HepG2 (cell line): ENCODE data around the gene KLHL36. TPM values are rescaled to one million over a fixed set of nuclear protein-coding genes. Genes with fewer than 3 reads are reported as not detected.
A peak's percentile ranks its signal among the peaks of the same experiment; 100 is the strongest.

Experiments used
- GATAD1 ChIP-seq: IDR thresholded peaks from 2 replicates; pipeline ENCODE4 v1.6.1; 2016; ENCODE audit warnings: missing genetic modification reagents, missing compliant biosample characterization
- MBNL3 ChIP-seq: fragments of 250-450 bp; sonication (Bioruptor Pico); conservative IDR thresholded peaks from 2 replicates; pipeline ENCODE4 v1.8.0; 2022; ENCODE audit warnings: mild to moderate bottlenecking, inconsistent platforms
- SAFB2 ChIP-seq: sonication (generic); formaldehyde crosslinking; IDR thresholded peaks from 2 replicates; pipeline ENCODE4 v1.5.1; 2020; ENCODE audit warnings: missing genetic modification reagents, low read depth, mild to moderate bottlenecking, borderline replicate concordance
- SMC3 ChIP-seq: IDR thresholded peaks from 2 replicates; pipeline ENCODE4 v1.6.1; 2011; ENCODE audit warnings: low read length, improper control_type of control experiment
- SPEN ChIP-seq: sonication (generic); formaldehyde crosslinking; IDR thresholded peaks from 2 replicates; pipeline ENCODE4 v1.5.1; 2020; ENCODE audit warnings: low read depth, mild to moderate bottlenecking, missing genetic modification reagents
- TBX2 ChIP-seq: sonication (generic); formaldehyde crosslinking; IDR thresholded peaks from 2 replicates; pipeline ENCODE4 v1.5.0; 2020; ENCODE audit warnings: missing genetic modification reagents, mild to moderate bottlenecking, borderline replicate concordance
- TRAFD1 ChIP-seq: sonication (generic); formaldehyde crosslinking; IDR thresholded peaks from 2 replicates; pipeline ENCODE4 v1.5.1; 2020; ENCODE audit warnings: missing genetic modification reagents, mild to moderate bottlenecking, borderline replicate concordance
- U2AF1 ChIP-seq: fragments of 200-400 bp; formaldehyde crosslinking; optimal IDR thresholded peaks from 2 replicates; pipeline ENCODE3; 2017; ENCODE audit warnings: mild to moderate bottlenecking, low read depth, low read length
- U2AF2 ChIP-seq: fragments of 200-400 bp; formaldehyde crosslinking; IDR thresholded peaks from 2 replicates; pipeline ENCODE4 v1.6.1; 2017; ENCODE audit warnings: low read depth, mild to moderate bottlenecking, low read length
- YEATS2 ChIP-seq: sonication (generic); formaldehyde crosslinking; IDR thresholded peaks from 2 replicates; pipeline ENCODE4 v1.4.0; 2020; ENCODE audit warnings: missing genetic modification reagents, borderline replicate concordance
- ZBTB7A ChIP-seq: sonication (generic); formaldehyde crosslinking; IDR thresholded peaks from 2 replicates; pipeline ENCODE4 v1.8.0; 2022; ENCODE audit warnings: mild to moderate bottlenecking, missing genetic modification reagents
- ZNF263 ChIP-seq: sonication (generic); formaldehyde crosslinking; IDR thresholded peaks from 2 replicates; pipeline ENCODE4 v1.4.0; 2020; ENCODE audit warnings: missing genetic modification reagents
- ZNF431 ChIP-seq: sonication (generic); formaldehyde crosslinking; IDR thresholded peaks from 2 replicates; pipeline ENCODE4 v1.9.0; 2022; ENCODE audit warnings: missing genetic modification reagents, low read depth, mild to moderate bottlenecking, borderline replicate concordance
- ZNF432 ChIP-seq: sonication (generic); formaldehyde crosslinking; IDR thresholded peaks from 2 replicates; pipeline ENCODE4 v1.5.0; 2020; ENCODE audit warnings: missing genetic modification reagents, mild to moderate bottlenecking, borderline replicate concordance
- ZNF484 ChIP-seq: sonication (generic); formaldehyde crosslinking; IDR thresholded peaks from 2 replicates; pipeline ENCODE4 v1.5.1; 2020; ENCODE audit warnings: mild to moderate bottlenecking, low read depth, missing genetic modification reagents, borderline replicate concordance
- ZNF646 ChIP-seq: sonication (generic); formaldehyde crosslinking; IDR thresholded peaks from 2 replicates; pipeline ENCODE4 v1.9.0; 2021; ENCODE audit warnings: mild to moderate bottlenecking, missing genetic modification reagents
- ZNF674 ChIP-seq: sonication (generic); formaldehyde crosslinking; IDR thresholded peaks from 2 replicates; pipeline ENCODE4 v1.5.0; 2020; ENCODE audit warnings: low read depth, mild to moderate bottlenecking, missing genetic modification reagents
- ZNF773 ChIP-seq: sonication (generic); formaldehyde crosslinking; IDR thresholded peaks from 2 replicates; pipeline ENCODE4 v1.4.0; 2020; ENCODE audit warnings: missing genetic modification reagents, borderline replicate concordance
- polyA plus RNA-seq, 8 experiments: library from polyadenylated mRNA; depleted of rRNA in 3 of 8; stranded (reverse) in 7 of 8; unstranded in 1 of 8; fragments of >200 nt; fragmentation: Illumina TruSeq in 4 of 8; extraction: Trizol in 4 of 8; gene quantifications; 2 replicates each; pipeline versions ENCODE4 v1.2.1 to v1.2.3, GENCODE V29; 2011 to 2016; ENCODE audit warnings: low read depth in 4 of 8, missing spikeins in 1 of 8, mixed read lengths in 1 of 8; ENCODE audit not compliant: insufficient read depth in 1 of 8
- total RNA-seq, 5 experiments: library from RNA; depleted of rRNA; stranded (reverse); fragments of >200 nt; fragmentation: Illumina TruSeq; extraction: Trizol; gene quantifications; 2 replicates each; pipeline ENCODE4 v1.2.3, GENCODE V29; 2016; ENCODE audit warnings: low read depth in 1 of 5
- TF ChIP-seq, protein P1 (sequence below): sonication (generic); formaldehyde crosslinking; IDR thresholded peaks from 2 replicates; pipeline ENCODE4 v1.4.0; 2020; ENCODE audit warnings: missing genetic modification reagents, borderline replicate concordance

KLHL36 gene
- total and polyA plus RNA-seq, 2 of the 13 experiments (the other 11 are each of a cell fraction or from before 2014, with no cell fraction given) = 24.3 to 26.0 TPM

DNA sequence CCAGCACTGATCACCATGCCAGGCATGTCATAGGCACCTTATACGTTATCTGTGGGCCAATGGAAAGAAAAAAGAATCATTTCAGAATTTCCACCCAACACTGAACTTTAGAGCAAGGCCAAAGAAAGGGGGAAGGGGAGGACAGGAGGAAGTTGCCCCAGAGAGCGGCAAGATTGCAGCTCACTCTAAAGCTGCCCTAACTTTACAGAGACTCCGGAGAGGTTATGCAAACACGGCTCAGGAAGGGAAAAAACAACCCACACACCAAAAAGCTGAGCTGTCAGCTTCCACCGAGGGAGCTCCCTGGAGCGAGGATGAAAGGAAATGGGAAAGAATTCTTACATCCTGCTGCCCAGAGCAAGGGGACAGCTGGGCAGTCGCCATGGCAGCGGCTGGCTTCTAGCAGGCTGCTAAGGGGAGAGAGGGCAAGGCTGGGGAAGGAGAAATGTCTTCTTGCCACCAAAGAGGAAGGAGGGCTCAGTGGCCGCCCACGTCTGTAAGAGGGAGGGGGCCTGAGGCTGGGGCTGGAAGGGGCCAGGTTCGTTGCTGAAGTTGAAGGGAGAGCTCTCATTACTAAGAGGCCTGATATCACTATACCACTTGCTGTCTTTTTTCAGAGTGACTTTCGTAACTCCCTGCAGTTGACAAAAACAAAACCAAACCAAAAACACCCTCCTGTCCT lies 48.6 kb upstream of the KLHL36 start (continued):
- TF ChIP-seq MBNL3 = no peak
- TF ChIP-seq ZNF674 (CRISPR knock-in tag) = no peak
- no peak for TF ChIP-seq ZNF432 (CRISPR knock-in tag)
- TF ChIP-seq ZNF484 (CRISPR knock-in tag) = no peak
- TF ChIP-seq SMC3 = no peak; the same call in 1 of the 2 replicates
- TF ChIP-seq, protein P1, sequence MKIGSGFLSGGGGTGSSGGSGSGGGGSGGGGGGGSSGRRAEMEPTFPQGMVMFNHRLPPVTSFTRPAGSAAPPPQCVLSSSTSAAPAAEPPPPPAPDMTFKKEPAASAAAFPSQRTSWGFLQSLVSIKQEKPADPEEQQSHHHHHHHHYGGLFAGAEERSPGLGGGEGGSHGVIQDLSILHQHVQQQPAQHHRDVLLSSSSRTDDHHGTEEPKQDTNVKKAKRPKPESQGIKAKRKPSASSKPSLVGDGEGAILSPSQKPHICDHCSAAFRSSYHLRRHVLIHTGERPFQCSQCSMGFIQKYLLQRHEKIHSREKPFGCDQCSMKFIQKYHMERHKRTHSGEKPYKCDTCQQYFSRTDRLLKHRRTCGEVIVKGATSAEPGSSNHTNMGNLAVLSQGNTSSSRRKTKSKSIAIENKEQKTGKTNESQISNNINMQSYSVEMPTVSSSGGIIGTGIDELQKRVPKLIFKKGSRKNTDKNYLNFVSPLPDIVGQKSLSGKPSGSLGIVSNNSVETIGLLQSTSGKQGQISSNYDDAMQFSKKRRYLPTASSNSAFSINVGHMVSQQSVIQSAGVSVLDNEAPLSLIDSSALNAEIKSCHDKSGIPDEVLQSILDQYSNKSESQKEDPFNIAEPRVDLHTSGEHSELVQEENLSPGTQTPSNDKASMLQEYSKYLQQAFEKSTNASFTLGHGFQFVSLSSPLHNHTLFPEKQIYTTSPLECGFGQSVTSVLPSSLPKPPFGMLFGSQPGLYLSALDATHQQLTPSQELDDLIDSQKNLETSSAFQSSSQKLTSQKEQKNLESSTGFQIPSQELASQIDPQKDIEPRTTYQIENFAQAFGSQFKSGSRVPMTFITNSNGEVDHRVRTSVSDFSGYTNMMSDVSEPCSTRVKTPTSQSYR (CRISPR knock-in tag) = peak; percentile 89
- peak; percentile 36 for TF ChIP-seq SPEN (CRISPR knock-in tag)
- TF ChIP-seq YEATS2 (CRISPR knock-in tag) = peak; percentile 44; the same call in 1 of the 2 replicates
- no peak for TF ChIP-seq U2AF1
- peak; percentile 71; the same call in 1 of the 2 replicates for TF ChIP-seq ZBTB7A (CRISPR knock-in tag)
- no peak for TF ChIP-seq U2AF2
- no peak for TF ChIP-seq SAFB2 (CRISPR knock-in tag)
- TF ChIP-seq ZNF773 (CRISPR knock-in tag) = no peak
- TF ChIP-seq ZNF646 (CRISPR knock-in tag) = no peak
- TF ChIP-seq ZNF431 (CRISPR knock-in tag) = no peak
- TF ChIP-seq TRAFD1 (CRISPR knock-in tag) = no peak
- peak; percentile 84 for TF ChIP-seq ZNF263 (CRISPR knock-in tag)
- no peak for TF ChIP-seq TBX2 (CRISPR knock-in tag)
- TF ChIP-seq GATAD1 (CRISPR knock-in tag) = 0 out of 2 replicates have a peak, but pooled peaks have one; percentile 12
